ENCODE measurements around the gene EFHC1.
"Not testable (repeated sequence)": the region's sequence is repeated elsewhere in the genome, so short reads cannot be mapped to it uniquely, and the experiment has no call there.

EFHC1 gene

DNA sequence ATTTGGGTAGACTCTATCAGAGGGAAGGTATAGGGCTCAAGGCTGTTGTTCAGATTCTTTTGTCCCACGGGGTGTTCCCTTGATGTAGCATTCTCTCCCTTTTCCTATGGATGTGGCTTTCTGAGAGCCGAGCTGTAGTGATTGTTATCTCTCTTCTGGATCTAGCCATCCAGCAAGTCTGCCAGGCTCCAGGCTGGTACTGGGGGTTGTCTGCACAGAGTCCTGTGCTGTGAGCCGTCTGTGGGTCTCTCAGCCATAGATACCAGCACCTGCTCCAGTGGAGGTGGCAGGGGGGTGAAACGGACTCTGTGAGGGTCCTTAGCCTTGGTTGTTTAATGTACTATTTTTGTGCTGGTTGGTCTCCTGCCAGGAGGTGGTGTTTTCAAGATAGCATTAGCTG is 13.2 kb downstream of the EFHC1 start:
- DNase-seq (ENCODE audit: low read depth in 1 of 2, low spot score in 1 of 2), result not testable (repeated sequence)

DNA sequence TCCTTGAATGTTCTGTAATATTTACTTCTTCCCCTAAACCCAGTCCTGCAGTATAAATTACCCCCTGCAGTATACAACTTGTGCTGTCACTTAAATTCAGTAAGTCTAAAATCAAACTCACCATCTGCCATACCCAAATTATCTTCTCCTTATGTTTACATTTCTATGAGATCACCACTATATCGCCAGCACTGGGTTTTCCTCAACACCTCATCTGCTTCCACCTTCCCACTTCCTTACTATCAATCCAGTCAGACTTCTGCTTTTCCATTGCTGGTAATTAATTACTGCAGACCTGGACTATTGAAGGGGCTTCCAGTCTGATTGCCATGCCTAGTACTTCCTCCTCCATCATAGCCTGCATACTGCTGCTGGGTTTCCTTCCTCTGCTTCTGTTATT is 15.2 kb downstream of the EFHC1 start:
- no peak for DNase-seq (ENCODE audit: low read depth in 1 of 2, low spot score in 1 of 2)

DNA sequence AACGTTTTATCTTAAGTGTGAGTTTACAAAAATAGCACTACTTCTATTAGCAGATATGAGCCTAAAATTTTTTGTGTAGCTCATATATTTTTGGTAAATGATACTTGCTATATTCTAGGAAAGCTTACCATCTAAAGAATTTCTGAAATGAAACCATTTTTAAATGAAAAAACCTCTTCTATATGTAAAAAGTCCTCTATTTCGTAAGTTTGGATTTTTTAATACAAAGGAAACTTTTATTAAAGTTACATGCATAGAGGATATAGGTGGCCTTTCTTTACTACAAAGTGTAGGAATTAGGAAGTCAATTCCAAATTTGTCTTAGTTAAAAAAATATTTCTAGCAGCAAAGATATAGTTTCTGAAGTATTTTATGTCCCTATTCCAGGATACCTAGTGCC is 18.8 kb downstream of the EFHC1 start:
- DNase-seq (ENCODE audit: low read depth in 1 of 2, low spot score in 1 of 2), result no peak

DNA sequence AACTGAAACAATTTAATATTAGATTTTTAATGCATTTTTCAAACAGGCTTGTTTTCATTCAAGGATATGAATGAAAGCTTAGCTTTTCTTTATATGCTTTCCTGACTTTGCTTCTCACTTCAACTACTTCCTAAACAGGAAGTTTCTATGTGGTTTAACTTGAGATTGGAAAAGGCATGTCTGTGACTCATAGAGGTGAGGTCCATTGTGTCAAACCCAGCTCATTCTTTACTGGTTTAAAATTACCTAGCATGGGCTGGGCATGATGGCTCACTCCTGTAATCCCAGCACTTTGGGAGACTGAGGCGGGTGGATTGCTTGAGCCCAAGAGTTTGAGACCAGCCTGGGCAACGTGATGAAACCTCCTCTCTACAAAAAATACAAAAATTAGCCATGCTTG is 34.4 kb downstream of the EFHC1 start:
- no peak for DNase-seq (ENCODE audit: low read depth in 1 of 2, low spot score in 1 of 2)

DNA sequence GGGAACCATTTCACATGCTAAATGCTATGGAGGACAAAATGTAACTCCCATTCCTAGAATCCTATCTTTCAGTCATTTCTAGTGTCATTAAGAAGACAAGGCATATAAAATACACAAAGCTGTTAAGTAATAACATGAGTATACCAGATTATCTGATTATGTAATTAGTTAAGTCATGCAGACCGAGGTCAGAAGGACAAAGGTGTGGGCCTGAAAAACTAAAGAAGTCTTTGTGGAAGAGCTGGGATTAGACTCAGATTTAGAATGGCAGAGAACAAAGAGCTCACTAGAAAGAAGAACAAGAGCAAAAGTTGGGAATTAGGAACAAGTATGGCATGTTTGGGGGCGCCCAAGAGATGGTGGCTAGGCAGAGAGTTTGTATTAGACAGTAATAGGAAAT is 37.0 kb downstream of the EFHC1 start:
- no peak for DNase-seq (ENCODE audit: low read depth in 1 of 2, low spot score in 1 of 2)

DNA sequence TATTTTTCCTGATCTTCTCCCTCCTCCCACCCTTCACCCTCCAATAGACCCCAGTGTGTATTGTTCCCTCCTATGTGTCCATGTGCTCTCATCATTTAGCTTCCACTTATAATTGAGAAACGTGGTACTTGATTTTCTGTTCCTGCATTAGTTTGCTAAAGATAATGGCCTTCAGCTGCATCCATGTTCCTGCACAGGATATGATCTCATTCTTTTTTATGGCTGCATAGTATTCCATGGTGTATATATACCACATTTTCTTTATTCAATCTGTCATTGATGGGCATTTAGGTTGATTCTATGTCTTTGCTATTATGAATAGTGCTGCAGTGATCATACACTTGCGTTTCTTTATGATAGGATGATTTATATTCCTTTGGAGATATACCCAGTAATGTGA is 41.1 kb downstream of the EFHC1 start:
- not testable (repeated sequence) for DNase-seq (ENCODE audit: low read depth in 1 of 2, low spot score in 1 of 2)

DNA sequence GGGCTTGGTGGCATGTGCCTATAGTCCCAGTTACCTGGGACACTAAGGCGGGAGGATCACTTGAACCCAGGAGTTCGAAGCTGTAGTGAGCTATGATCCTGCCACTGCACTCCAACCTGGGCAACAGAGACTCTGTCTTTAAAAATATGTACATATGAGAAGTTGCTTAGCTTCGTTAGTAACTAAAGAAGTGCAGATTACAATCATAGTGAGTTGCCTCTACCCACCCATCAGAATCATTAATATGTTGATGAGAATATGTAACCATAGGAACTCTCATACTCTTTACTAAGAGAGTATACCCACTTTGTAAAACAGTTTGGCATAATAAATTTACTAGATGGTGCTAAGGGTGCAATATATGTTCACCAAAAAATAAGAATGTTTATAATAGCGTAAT is 54.0 kb downstream of the EFHC1 start:
- no peak for DNase-seq (ENCODE audit: low read depth in 1 of 2, low spot score in 1 of 2)

DNA sequence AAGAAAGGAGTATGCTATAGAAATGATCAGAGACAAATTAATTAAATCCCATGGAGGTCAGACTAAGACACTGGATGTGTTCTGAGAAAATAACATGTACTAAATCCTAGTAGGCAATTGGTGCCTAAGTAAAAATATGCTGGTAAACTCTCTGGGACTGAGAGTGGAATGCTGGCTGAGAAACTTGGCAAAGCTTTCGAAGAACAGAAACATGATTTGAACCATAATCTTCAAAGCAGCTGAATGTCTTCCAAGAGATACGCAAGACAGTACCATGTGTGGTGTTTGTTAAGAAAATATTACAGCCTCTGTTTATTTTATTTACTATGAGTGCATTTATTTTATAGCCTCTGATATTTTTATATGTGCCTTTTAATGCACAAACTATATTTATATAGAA is 55.2 kb downstream of the EFHC1 start:
- no peak for DNase-seq (ENCODE audit: low read depth in 1 of 2, low spot score in 1 of 2)

DNA sequence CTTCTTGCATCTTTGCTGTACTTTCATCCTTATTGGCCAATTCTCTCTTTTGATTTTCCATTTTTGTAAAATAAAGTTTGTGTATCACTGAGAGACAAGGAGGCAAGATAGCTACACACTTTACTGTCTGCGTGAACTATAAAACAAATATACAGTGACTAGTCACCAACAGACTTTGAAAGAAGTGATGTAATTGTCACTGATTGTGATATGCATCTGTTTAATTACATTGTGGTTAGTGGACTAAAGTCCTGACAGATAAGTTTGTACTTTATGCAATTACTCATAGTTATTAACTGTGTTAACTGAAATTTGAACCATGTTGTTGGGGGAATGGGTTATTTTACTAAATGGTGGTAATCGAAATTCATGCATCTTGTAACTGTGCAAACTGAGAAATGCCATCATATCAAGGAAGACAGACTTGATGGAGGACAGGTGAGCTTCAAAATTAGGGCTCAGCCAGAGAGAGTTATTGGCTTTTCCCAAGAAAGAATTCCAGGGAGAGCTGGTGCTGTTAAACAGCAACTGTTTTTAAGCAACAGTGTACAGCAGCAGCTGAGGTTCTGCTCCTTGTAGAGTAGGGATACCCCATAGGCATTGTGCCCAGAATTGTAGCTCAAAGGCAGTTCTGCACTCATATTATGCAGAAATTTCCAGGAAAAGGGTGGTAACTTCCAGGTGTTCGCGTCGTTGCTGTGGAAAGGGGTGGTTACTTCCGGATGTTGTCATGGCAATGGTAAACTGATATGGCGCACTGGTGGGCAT is 62.9 kb downstream of the EFHC1 start:
- no peak for DNase-seq (ENCODE audit: low read depth in 1 of 2, low spot score in 1 of 2)

DNA sequence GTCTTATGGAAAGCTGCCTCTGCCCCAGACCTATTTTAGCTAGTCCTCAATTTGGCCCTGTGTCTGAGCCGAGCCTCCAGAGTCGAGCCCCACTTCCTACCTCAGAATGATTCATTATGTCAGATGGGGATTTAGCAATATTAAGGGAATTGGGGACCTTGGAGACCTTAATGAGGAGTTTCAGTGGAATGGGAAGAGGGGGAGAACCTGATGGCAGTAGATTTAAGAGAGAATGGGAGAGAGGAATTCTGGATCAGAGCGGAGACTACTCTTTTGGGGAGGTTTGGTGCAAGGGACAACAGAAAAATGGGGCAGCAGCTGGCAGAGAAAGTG is 63.5 kb downstream of the EFHC1 start:
- DNase-seq (ENCODE audit: low read depth in 1 of 2, low spot score in 1 of 2), result no peak

DNA sequence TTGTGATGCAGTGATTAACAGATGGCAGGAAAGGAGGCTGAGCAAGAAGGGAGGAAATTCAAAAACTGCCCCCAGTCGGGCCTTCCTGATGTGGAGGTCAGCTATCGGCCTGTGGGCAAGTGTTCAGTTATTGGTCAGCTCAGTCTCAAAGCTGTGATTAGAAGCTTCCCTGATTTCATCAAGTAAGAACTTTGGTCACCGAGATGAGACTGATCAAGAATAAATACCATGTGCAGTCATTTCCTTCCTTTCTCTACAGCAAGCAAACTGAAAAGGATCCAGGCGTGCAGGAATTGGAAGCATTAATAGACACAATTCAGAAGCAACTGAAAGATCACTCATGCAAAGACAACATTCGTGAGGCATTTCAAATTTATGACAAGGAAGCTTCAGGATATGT is 69.7 kb downstream of the EFHC1 start:
- no peak for DNase-seq (ENCODE audit: low read depth in 1 of 2, low spot score in 1 of 2)

DNA sequence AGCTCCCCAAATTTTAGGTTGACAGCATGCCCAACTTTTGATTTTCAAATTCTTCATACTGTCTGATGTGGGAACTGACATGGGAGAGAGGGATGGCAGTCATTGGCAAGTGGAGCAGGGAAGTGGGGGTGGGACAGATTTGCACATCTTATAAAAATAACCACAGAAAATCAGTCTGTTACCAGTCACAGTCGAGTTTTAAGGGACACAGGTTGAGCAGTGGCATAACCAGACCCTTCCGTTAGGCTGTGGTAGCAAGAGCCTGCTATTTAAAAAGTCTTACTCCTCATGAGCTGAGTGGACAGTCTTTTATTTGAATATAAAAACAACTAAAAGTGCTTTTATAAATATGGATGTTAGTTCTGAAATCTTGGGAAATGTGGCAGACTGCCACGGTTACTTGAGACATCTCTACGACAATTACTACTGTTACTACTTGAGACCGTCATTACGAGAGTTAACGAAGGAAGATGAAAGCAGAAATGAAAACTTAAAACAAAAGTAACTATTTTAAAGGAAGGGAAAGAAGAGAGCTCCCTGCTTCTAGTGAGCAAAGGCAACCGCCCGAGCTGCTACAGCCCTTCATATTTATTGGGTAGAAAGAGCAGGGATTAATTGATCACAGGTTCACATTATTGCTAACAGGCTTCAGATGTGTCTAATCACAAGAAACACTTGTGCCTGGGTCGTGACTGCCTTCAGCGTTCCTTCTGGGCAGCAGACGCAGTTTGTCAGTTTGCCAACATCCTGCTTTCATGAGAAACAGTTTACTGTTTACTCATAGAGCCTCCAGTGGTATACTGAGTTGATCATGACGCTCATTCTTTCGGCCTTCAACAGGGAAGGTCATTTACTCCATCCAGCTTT is 71.3 kb downstream of the EFHC1 start:
- no peak for DNase-seq (ENCODE audit: low read depth in 1 of 2, low spot score in 1 of 2)

DNA sequence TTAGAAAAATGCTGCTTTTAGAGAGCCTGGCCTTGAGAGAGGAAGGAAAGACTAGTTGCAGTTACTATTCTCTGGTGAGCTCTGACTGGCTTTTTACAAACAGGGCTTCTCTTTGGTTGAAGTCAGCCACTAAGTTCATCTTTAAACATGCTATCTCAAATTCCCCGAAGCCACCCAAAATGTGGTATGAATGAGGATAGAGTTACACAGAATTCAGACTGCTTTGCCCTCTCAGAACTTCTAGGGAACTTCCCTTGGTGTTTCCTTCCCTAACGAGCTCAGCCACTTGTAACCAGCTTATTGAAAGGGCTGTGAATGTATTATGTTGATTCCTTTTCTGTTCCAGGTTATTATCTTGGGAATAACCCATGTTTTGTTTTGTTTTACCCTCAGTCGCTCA is 73.5 kb downstream of the EFHC1 start:
- no peak for DNase-seq (ENCODE audit: low read depth in 1 of 2, low spot score in 1 of 2)

DNA sequence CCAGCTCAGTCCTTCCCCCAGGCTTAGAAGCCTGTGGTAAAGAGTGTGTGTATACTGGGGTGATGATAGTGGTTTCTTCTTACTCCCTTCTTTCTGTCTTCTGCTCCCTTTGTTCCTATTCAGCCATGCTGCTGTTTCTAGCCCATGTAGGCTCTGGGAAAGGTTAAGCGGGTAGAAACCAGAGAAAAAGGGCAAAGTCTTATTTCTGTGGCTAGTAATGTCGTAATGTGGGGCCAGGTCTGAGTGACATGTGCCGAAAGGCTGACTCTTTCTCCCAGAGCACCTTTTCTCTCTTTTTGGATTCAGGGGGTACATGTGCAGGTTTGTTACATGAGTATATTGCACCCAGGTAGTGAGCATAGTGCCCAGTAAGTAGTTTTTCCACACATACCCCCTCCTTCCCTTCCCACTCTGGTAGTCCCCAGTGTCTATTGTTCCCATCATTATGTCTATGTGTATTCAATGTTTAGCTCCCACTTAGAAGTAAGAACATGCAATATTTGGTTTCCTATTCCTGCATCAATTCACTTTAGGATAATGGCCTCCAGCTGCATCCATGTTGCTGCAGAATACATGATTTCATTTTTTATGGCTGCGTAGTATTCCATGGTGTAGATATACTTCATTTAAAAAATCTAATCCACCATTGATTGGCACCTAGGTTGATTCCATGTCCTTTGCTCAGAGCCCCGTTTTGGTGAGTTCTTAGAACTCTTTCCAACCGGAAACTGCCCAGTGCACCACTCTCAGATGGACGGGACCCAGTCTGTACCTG is 74.3 kb downstream of the EFHC1 start:
- DNase-seq (ENCODE audit: low read depth in 1 of 2, low spot score in 1 of 2), result no peak

DNA sequence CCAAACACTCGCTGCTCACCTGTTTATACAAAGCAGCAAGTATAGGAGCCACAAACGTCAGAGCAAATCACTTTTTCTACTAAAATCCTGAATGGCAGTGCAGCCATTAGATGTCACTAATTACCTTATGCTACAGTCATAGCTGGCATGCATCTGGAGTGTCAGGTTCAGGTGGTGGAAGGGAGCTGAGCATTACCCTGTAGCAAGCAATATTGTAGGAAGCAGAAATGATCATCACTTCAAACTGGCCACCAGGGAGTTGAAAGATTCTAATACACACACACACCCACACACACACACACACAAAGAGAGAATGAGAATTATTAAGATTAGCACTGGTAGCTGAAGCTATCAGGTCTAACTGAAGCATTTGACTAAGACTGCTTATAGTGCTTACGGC is 75.8 kb downstream of the EFHC1 start:
- no peak for DNase-seq (ENCODE audit: low read depth in 1 of 2, low spot score in 1 of 2)

DNA sequence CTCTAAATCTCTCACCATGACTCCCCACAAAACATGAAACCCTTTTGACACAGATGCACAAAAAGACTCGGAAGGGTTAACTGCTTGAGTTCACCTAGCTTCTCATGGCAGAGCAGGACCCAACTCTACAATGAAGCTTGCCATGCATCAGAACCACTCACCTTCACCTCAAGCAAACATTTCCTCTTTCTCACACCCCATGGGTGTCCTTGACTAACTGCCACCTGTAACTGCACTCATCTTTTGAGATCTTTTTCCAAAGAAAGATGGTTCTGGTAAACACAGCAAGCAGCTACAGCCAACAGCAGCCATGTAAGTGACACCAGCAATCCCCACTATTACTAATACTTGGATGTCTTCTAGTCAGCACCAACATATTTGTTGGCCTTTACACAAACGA is 76.5 kb downstream of the EFHC1 start:
- DNase-seq (ENCODE audit: low read depth in 1 of 2, low spot score in 1 of 2), result no peak

DNA sequence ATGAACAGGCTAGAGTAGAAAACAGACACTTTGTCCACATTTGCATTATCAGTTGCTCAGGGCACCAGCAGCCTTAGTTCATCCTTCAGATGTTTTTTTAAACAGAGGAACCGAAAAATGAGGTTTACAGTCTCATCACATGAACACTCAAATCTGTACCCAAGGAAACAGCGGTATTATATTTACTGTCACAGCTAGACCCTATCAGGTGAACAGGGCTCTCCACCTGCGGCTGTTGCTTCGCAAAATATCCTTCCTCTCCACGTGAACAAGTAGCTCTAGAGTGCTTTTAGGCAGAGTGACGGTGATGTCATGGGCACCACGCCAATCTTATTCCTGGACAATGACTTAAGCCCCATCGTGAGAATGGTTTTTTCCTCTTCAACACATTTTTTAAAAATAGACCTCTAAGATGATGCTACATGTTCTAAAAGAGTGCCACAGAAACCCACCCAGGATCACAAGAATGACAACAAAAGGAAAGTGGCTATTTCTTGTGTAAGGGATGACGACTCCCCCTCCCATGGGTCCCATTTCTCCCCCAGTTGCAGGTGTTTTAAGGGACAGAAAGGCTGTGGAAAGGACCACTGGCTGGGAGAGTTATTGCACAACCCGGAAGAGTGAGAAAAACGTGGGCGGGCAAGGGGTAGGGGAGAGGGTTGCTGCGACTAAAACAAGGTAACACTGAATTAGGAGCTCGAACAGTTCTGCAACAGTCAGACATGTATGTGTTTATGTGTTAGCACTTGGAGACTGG is 77.7 kb downstream of the EFHC1 start:
- no peak for DNase-seq (ENCODE audit: low read depth in 1 of 2, low spot score in 1 of 2)

DNA sequence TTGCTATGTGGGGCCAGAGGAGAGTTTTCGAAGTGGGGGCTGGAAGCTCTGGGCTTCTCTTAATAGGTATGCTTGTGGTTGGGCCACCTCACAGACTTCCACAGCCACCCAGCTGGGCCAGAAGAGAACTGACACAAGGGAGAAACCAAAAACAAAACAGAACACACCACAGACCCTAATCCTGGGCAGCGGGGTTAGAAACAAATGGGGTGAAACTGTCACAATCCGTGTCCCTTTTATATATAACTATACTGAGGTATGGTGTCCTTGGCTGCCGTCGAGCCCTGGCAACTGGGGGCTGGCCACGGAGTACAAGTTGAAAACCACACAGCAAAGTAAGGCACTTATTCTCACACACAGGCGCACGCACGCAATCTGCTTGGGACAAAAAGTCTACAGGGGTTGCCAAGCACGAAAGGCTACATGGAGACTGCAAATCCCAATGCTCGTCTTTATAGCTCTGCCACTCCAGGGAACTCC is 78.4 kb downstream of the EFHC1 start:
- DNase-seq (ENCODE audit: low read depth in 1 of 2, low spot score in 1 of 2), result no peak

DNA sequence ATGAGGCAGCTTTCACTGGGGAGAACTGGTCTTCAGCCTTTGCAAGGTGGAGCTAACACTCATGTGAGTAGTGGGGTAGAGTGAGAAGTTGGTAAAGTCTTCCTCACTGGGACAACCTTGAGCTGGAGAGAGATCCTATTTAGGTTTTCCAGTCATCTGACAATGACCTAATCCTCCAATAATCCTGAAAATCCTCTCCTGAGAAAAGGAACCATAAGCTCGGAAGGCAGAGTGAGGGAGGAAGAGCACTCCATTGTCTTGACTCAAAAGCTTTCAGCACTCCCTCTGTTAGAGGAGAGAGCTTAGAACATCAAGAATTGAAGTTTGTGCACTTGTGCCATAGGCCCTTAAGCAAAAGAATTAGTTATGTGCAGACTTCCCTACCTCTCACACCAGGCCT is 78.9 kb downstream of the EFHC1 start:
- DNase-seq (ENCODE audit: low read depth in 1 of 2, low spot score in 1 of 2), result no peak

DNA sequence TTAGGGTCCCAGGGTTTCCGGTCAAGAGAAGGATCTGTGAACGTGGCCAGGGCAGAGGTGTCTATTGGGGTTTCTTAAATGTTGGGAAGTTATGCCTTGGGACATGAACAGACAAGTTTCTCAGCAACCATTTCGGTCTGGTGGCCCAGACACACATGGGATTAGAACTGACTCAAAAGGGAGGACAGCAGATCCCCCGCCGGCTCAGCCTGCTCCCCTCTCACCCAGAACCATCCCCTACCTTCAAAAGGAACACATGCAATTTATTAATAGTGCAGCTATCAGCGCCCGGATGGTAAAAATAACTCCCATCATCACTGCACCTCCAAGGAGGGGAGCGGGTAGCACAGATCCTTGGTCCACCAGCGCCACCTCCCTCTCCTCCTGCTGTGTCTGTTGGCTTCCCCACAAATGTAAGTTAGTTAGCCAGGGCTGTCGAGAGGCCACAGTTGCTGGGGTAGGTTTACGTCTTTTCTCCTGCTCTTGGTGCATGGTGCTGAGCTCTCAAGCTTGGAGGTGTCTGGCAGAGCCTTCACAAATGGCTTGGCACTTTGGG is 79.6 kb downstream of the EFHC1 start:
- no peak for DNase-seq (ENCODE audit: low read depth in 1 of 2, low spot score in 1 of 2)
